ENCODE data around the gene CLDN22.

CLDN22 gene

DNA sequence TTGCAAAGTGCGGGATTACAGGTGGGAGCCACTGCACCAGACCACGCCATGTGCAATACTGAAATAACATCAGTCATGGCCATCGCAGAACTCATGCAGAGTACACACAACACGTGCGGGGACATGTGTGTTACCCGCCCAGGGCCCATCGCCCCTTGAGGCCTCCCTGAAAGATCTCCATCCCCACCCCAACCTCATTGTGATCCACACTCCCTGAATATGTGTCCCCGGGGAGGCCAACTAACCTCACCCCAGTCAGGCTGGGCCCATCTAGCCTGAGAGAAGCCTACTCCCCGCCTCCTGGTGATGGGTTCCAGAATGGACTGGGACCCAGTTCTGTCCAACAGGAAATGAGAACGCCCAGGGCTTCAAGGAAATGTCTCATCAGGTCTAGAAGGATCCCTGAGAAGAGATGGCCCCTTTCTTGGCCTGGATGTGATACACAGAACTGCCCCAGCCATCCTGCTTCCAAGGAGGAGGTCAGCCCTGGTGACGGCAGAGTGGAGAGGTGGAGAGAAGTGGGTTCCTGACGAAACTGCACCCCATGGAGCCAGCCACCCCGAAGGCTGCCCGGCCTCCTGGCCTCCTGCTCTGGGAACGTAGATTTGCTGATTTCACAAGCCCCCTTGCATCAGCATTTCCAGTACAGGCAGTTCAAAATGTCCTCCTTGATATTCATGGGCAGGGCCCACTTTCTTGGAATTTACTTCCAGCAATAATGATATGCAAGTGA, 24.6 kb upstream of the CLDN22 start:
- H3K27me3 ChIP-seq (ENCODE audit: control insufficient read depth, insufficient read depth, low read length): no peaks in the 10 kb centered on the region
- no peak overlapping the region for H3K4me2 ChIP-seq (ENCODE audit: low read length)
- no peaks in the 10 kb centered on the region for H3K9me3 ChIP-seq (replicated peaks; ENCODE audit: low read length)
- H3K4me3 ChIP-seq (ENCODE audit: low read length): no peak overlapping the region
- peaks cover 32% of the 10 kb centered on the region for H3K4me1 ChIP-seq (ENCODE audit: control insufficient read depth, insufficient read depth, low read length)
- H3K36me3 ChIP-seq (ENCODE audit: insufficient read depth, low read length): no peaks in the 10 kb centered on the region
- no peak overlapping the region for H3K9ac ChIP-seq (ENCODE audit: low read depth, low read length)

DNA sequence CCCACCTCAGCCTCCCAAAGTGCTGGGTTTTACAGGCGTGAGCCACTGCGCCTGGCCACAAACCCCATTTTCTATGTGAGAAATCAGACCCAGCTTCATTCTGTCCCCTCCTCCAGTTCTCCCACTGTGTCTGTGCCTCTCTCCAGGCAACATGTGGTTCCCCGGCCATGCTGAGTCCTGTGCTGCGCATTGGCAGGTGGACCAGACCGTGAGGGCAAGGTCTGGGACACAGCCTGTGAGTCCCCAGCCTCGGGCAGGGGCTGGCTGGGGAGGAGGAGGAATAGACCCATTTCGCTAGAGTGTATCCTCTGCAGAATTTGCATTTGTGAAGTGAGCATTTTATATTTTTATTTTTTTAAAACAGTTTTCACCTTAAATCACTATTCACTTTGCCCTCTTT, 23.7 kb upstream of the CLDN22 start:
- Histone ChIP-seq H3K9ac (ENCODE audit: low read depth, low read length) (no peak overlapping the region), H3K4me1 (ENCODE audit: control insufficient read depth, insufficient read depth, low read length) (peaks cover 23% of the 10 kb centered on the region), H3K4me3 (ENCODE audit: low read length) (no peak overlapping the region), H3K4me2 (ENCODE audit: low read length) (no peak overlapping the region), H3K36me3 (ENCODE audit: insufficient read depth, low read length) (no peaks in the 10 kb centered on the region), H3K27me3 (ENCODE audit: control insufficient read depth, insufficient read depth, low read length) (no peaks in the 10 kb centered on the region), H3K9me3 (replicated peaks; ENCODE audit: low read length) (no peaks in the 10 kb centered on the region)

DNA sequence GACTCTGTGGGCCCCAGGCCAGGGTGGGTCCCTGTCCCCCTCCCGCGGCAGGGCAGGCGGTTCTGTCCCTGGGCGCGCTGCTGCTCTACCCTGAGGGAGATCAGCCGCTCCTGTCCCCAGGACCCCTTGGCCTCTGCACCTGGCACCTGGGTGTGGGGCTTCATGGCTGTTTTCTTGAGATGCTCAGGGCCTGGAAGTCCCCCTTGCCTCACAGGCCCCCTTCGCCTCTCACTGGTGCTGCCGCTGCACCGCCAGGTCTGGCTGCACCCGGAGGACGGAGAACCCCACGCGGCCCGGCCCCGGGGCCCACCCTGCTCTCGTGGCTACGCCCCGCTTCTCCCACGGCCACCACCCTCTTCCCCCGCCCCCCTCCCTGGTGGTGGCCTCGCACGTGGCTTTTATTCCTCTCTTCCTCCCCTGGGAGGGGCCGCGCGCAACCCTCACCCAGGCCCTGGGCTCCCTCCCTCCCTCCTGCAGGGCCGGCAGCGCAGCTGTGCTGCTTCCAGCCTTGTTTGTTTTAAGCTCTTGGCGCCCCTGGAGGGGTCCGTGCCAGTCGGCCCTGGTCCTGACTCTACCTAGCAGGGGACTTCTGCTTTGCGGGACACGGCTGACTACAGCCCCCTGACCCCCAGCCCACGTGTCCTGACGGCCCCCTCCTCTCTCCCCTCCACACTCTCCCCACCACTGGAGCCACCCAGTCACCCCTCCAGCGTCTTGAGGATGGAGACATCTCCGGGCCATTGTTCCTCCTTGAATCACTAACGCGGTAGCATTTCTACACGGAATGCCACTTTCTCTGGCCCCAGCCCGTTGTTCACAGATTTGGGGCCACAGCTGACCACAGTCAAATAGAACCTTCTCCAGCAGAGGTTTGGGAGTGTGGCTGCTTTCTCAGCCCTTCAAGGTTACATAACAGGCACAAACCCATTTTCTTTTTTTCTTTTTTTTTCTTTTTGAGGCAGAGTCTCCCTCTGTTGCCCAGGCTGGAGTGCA, 22.8 kb upstream of the CLDN22 start:
- Histone ChIP-seq H3K27me3 (ENCODE audit: control insufficient read depth, insufficient read depth, low read length) (no peaks in the 10 kb centered on the region), H3K36me3 (ENCODE audit: insufficient read depth, low read length) (no peaks in the 10 kb centered on the region), H3K4me2 (ENCODE audit: low read length) (peak overlapping the region; percentile 58), H3K9ac (ENCODE audit: low read depth, low read length) (no peak overlapping the region), H3K9me3 (replicated peaks; ENCODE audit: low read length) (no peaks in the 10 kb centered on the region), H3K4me1 (ENCODE audit: control insufficient read depth, insufficient read depth, low read length) (peaks cover 16% of the 10 kb centered on the region), H3K4me3 (ENCODE audit: low read length) (no peak overlapping the region)

DNA sequence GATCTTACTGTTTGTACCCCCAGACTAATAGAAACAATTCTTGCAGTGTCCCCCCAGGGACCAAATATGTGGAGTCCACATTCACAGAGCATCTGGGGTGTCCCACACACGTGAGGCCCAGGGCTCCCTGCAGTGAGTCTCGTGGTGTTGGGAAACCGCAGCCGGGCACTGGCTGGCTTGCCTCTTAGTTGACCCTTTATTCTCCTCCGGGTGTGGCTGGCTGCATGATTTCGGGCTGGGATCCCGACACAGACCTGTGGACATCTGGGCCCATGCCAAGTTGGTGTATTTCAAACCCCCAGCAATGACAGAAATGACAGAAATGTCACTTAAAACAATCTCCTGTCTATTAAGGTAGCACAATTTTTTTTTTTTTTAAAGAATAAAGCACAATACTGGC, 17.8 kb upstream of the CLDN22 start:
- Histone ChIP-seq H3K4me3 (ENCODE audit: low read length) (no peak overlapping the region), H3K9ac (ENCODE audit: low read depth, low read length) (no peak overlapping the region), H3K36me3 (ENCODE audit: insufficient read depth, low read length) (no peaks in the 10 kb centered on the region)

DNA sequence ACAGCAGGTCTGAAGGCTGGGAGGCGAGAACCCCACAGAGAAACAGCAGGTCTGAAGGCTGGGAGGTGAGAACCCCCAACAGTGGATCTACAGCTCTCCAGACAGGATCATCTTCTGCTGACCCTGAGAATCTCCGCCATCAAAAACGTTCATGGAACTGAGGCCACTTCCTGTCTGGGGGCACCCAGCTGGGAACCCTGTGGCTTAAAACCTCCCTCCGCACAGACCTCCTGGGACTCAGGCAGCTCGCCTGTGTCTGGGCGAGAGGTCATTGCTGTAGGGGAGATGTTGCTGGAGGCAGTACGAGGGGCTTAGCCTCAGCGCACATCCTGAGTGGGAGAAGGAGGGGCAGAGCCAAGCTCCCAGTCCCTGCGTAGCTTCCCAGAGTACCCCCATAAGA, 17.3 kb upstream of the CLDN22 start:
- Histone ChIP-seq H3K4me3 (ENCODE audit: low read length) (no peak overlapping the region), H3K9me3 (replicated peaks; ENCODE audit: low read length) (no peaks in the 10 kb centered on the region), H3K36me3 (ENCODE audit: insufficient read depth, low read length) (no peaks in the 10 kb centered on the region), H3K4me2 (ENCODE audit: low read length) (no peak overlapping the region), H3K9ac (ENCODE audit: low read depth, low read length) (no peak overlapping the region), H3K4me1 (ENCODE audit: control insufficient read depth, insufficient read depth, low read length) (peaks cover 31% of the 10 kb centered on the region), H3K27me3 (ENCODE audit: control insufficient read depth, insufficient read depth, low read length) (no peaks in the 10 kb centered on the region)

More for the DNA sequence above, 17.8 kb upstream of the CLDN22 start:
- no peaks in the 10 kb centered on the region for H3K9me3 ChIP-seq (replicated peaks; ENCODE audit: low read length)
- H3K4me1 ChIP-seq (ENCODE audit: control insufficient read depth, insufficient read depth, low read length): peaks cover 30% of the 10 kb centered on the region
- H3K27me3 ChIP-seq (ENCODE audit: control insufficient read depth, insufficient read depth, low read length): no peaks in the 10 kb centered on the region
- H3K4me2 ChIP-seq (ENCODE audit: low read length): no peak overlapping the region

DNA sequence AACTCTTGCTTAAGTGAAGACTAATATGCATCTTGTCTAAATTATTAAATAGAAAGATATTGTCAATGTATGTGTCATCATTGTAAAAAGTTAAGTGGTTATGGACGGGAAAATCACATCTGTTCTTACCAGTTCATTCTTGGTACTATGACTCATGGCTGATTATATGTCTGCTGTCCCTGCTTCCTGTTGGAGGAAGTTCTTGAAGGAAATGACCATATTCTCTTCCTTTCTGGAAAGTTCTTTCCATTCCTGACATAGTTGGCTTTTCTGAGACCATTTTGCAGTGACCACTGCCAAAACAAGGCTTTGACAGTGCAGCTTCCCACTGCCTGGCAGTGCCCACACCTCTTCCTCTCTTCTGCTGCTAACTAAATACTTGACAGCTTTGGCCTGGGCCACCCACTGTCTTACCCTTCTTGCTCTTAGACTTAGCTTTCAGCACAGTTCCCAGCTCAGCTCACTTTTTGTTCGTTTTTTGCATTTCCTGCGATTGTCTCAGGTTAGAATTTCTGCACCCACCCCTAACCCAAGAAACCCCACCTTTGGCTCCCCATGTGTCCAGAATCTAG, 15.4 kb upstream of the CLDN22 start:
- Histone ChIP-seq H3K9me3 (replicated peaks; ENCODE audit: low read length) (no peaks in the 10 kb centered on the region), H3K4me1 (ENCODE audit: control insufficient read depth, insufficient read depth, low read length) (peaks cover 35% of the 10 kb centered on the region), H3K36me3 (ENCODE audit: insufficient read depth, low read length) (no peaks in the 10 kb centered on the region), H3K4me3 (ENCODE audit: low read length) (no peak overlapping the region), H3K4me2 (ENCODE audit: low read length) (peak overlapping the region; percentile 39), H3K9ac (ENCODE audit: low read depth, low read length) (peak overlapping the region; percentile 27), H3K27me3 (ENCODE audit: control insufficient read depth, insufficient read depth, low read length) (no peaks in the 10 kb centered on the region)

DNA sequence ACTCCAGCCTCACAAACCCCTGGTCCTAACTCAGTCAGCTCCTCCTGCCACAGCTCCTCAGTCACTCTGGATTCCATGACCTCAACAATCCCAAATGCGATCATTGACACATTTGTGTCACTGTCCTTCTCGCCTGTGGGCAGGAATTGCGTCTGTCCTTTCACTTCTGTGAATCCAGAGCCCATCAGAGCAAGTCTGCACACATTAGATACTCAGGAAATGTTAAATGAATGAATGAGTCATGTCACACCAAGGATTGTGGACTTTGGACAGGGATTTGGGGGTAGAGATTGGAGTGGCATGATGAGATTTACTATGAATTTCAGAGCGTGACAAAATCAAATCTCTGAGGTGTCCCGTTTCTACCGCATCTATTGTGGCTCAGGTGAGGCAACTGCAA, 13.9 kb upstream of the CLDN22 start:
- Histone ChIP-seq H3K9ac (ENCODE audit: low read depth, low read length) (no peak overlapping the region), H3K36me3 (ENCODE audit: insufficient read depth, low read length) (no peaks in the 10 kb centered on the region), H3K9me3 (replicated peaks; ENCODE audit: low read length) (no peaks in the 10 kb centered on the region), H3K27me3 (ENCODE audit: control insufficient read depth, insufficient read depth, low read length) (no peaks in the 10 kb centered on the region), H3K4me2 (ENCODE audit: low read length) (no peak overlapping the region), H3K4me1 (ENCODE audit: control insufficient read depth, insufficient read depth, low read length) (peaks cover 36% of the 10 kb centered on the region), H3K4me3 (ENCODE audit: low read length) (no peak overlapping the region)

DNA sequence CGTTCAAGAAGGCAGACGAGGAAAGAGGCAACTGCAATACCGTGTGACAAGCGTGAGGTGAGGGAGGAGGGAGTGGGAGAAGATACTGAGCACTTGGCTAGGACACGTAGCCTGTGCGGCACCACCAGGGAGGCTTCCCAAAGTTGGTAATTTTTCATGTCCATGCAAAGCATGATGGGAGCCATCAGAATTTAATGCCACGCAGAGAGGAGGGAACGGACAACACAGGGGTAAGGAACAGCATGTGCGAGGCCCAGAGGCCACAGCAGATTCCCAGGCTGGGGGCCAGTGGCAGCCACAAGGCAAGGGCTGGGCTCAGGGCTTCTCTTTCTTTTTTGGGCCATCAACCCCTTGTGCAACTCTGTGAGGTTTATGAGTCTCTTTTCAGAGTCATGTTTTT, 13.1 kb upstream of the CLDN22 start:
- no peaks in the 10 kb centered on the region for H3K36me3 ChIP-seq (ENCODE audit: insufficient read depth, low read length)
- H3K9ac ChIP-seq (ENCODE audit: low read depth, low read length): no peak overlapping the region
- H3K4me2 ChIP-seq (ENCODE audit: low read length): no peak overlapping the region
- H3K4me1 ChIP-seq (ENCODE audit: control insufficient read depth, insufficient read depth, low read length): peaks cover 42% of the 10 kb centered on the region
- H3K9me3 ChIP-seq (replicated peaks; ENCODE audit: low read length): no peaks in the 10 kb centered on the region
- H3K27me3 ChIP-seq (ENCODE audit: control insufficient read depth, insufficient read depth, low read length): no peaks in the 10 kb centered on the region
- H3K4me3 ChIP-seq (ENCODE audit: low read length): no peak overlapping the region

DNA sequence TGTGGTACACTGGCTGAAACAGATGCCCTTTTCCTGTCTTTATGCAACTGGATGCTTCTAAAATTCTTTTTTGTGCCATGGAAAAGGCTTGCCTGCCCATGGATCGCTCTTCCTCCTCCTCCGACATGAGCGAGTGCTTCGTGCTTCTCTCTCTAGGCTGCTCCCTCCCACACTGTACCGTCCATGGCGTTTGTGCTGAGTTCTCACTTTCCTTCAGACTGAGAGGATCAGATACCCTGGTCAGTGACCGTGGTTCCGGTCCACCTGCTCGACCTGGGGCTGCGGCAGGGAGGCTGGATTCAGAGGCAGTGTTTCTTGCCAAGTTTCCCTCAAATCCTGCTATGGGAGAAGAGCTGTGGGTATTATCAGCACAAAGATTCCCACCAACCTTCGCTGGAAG, 12.4 kb upstream of the CLDN22 start:
- H3K9me3 ChIP-seq (replicated peaks; ENCODE audit: low read length): no peaks in the 10 kb centered on the region
- H3K27me3 ChIP-seq (ENCODE audit: control insufficient read depth, insufficient read depth, low read length): no peaks in the 10 kb centered on the region
- no peak overlapping the region for H3K9ac ChIP-seq (ENCODE audit: low read depth, low read length)
- H3K4me1 ChIP-seq (ENCODE audit: control insufficient read depth, insufficient read depth, low read length): peaks cover 36% of the 10 kb centered on the region
- peak overlapping the region; percentile 1 for H3K4me2 ChIP-seq (ENCODE audit: low read length)
- no peaks in the 10 kb centered on the region for H3K36me3 ChIP-seq (ENCODE audit: insufficient read depth, low read length)
- no peak overlapping the region for H3K4me3 ChIP-seq (ENCODE audit: low read length)

DNA sequence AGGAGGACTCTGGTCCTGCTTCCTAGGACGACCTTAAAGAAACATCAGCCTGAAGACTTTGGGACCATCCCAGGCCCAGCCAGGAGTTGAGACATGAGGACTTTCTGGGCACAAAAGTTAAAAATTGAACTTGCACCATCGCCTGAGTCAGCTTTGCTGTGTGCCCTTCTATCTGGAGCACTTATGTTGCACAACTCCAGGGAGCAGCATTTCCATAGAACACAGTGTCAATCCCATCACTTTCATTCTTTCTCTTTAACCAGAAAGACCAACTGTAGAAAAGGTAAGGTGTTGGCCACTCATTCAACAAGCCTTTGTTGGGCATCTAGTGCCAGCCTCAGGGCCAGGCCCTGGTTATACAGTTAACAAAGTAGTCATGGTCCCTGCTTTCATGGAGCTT, 10.8 kb upstream of the CLDN22 start:
- no peaks in the 10 kb centered on the region for H3K9me3 ChIP-seq (replicated peaks; ENCODE audit: low read length)
- H3K36me3 ChIP-seq (ENCODE audit: insufficient read depth, low read length): no peaks in the 10 kb centered on the region
- H3K4me1 ChIP-seq (ENCODE audit: control insufficient read depth, insufficient read depth, low read length): peaks cover 31% of the 10 kb centered on the region
- H3K4me2 ChIP-seq (ENCODE audit: low read length): no peak overlapping the region
- no peak overlapping the region for H3K9ac ChIP-seq (ENCODE audit: low read depth, low read length)
- no peak overlapping the region for H3K4me3 ChIP-seq (ENCODE audit: low read length)
- H3K27me3 ChIP-seq (ENCODE audit: control insufficient read depth, insufficient read depth, low read length): no peaks in the 10 kb centered on the region

DNA sequence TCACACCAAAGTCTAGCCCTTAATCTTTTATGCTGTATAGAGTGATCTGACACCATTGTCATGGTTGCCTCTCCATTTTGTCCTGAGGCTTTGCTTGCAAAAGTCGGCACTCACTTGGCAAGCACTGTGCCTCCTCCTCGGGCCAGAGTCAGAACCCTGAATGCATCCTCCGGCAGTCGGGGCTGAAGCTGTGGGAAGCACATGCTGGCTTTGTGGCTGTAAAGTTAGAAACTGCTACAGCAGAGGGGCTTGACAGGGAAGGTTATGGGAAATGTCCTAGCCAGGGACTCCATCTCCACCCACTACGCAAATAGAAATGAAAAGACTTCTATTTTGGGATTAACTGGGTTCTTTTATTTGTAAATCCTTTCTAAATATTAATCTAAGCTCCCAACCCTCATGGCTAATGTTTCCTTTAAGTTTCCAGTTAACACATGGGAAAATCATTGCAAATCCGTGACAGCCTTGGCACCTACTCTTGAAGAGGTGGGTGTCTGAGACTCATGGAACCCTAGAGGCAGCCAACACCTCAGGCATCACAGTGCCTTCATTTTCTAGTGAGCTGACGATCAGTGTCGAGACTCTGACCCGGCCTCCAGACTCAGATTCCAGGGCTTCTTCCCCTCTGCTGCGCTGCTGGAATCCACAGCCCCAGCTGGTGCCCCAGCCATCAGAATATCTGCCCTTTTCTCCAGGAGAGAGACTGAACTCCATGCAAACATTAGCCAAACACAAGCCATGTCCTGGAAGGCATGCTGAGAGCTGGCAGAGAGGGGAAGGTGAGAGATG, 10.1 kb upstream of the CLDN22 start:
- Histone ChIP-seq H3K36me3 (ENCODE audit: insufficient read depth, low read length) (no peaks in the 10 kb centered on the region), H3K9ac (ENCODE audit: low read depth, low read length) (no peak overlapping the region), H3K9me3 (replicated peaks; ENCODE audit: low read length) (no peaks in the 10 kb centered on the region), H3K27me3 (ENCODE audit: control insufficient read depth, insufficient read depth, low read length) (no peaks in the 10 kb centered on the region), H3K4me2 (ENCODE audit: low read length) (no peak overlapping the region), H3K4me1 (ENCODE audit: control insufficient read depth, insufficient read depth, low read length) (peaks cover 25% of the 10 kb centered on the region), H3K4me3 (ENCODE audit: low read length) (no peak overlapping the region)

All from skeletal muscle satellite cell (primary cell).